Trophoblast cell (in vitro differentiated cells and primary cell): ENCODE data around the gene ONECUT1.

Experiments
- DNase-seq, 2 donors: peaks; one replicate each; pipeline ENCODE4 v3.0.0-alpha.2; 2016
- H2AFZ ChIP-seq: 2 replicates; pipeline ENCODE4 v1.6.1; 2013; ENCODE audit warnings: low read length, moderate library complexity, mild to moderate bottlenecking; ENCODE audit not compliant: insufficient read depth, poor library complexity
- H2AK5ac ChIP-seq: 2 replicates; pipeline ENCODE4 v1.6.1; 2013; ENCODE audit warnings: mild to moderate bottlenecking, low read length
- H2BK120ac ChIP-seq: 2 replicates; pipeline ENCODE4 v1.6.1; 2013; ENCODE audit warnings: low read length, mild to moderate bottlenecking, moderate library complexity; ENCODE audit not compliant: insufficient read depth, poor library complexity
- H2BK12ac ChIP-seq: 2 replicates; pipeline ENCODE4 v1.6.1; 2013; ENCODE audit warnings: mild to moderate bottlenecking, low read length, moderate library complexity
- H2BK5ac ChIP-seq: 2 replicates; pipeline ENCODE4 v1.6.1; 2013; ENCODE audit warnings: low read length, low read depth, moderate library complexity, mild to moderate bottlenecking; ENCODE audit not compliant: poor library complexity
- H3K14ac ChIP-seq: 2 replicates; pipeline ENCODE4 v1.6.1; 2013; ENCODE audit warnings: mild to moderate bottlenecking, low read length
- H3K18ac ChIP-seq: 2 replicates; pipeline ENCODE4 v1.6.1; 2013; ENCODE audit warnings: mild to moderate bottlenecking, low read length
- H3K23ac ChIP-seq: 2 replicates; pipeline ENCODE4 v1.6.1; 2013; ENCODE audit warnings: low read length
- H3K27ac ChIP-seq: 2 replicates; pipeline ENCODE4 v1.5.1; 2013; ENCODE audit warnings: low read depth, mild to moderate bottlenecking, inconsistent platforms, low read length, moderate library complexity
- H3K27me3 ChIP-seq: 2 replicates; pipeline ENCODE4 v1.6.1; 2013; ENCODE audit warnings: inconsistent platforms, mild to moderate bottlenecking, low read length, moderate library complexity; ENCODE audit not compliant: insufficient read depth
- H3K36me3 ChIP-seq, 2 experiments: 1 replicate in 1 of 2; 2 replicates in 1 of 2; pipeline ENCODE4 v1.6.1; 2013; ENCODE audit warnings: low read length in 2 of 2, mild to moderate bottlenecking in 2 of 2, moderate library complexity in 1 of 2; ENCODE audit not compliant: insufficient read depth in 2 of 2, control insufficient read depth in 1 of 2
- H3K4ac ChIP-seq: 2 replicates; pipeline ENCODE4 v1.6.1; 2013; ENCODE audit warnings: low read depth, mild to moderate bottlenecking, low read length, moderate library complexity
- H3K4me1 ChIP-seq, 2 experiments: 1 replicate in 1 of 2; 2 replicates in 1 of 2; pipeline ENCODE4 v1.6.1; 2013; ENCODE audit warnings: low read length in 2 of 2, mild to moderate bottlenecking in 2 of 2, moderate library complexity in 1 of 2; ENCODE audit not compliant: insufficient read depth in 2 of 2, control insufficient read depth in 1 of 2
- H3K4me2 ChIP-seq: 2 replicates; pipeline ENCODE4 v1.6.1; 2013; ENCODE audit warnings: inconsistent platforms, mild to moderate bottlenecking, low read length, moderate library complexity
- H3K4me3 ChIP-seq: 2 replicates; pipeline ENCODE4 v1.5.1; 2013; ENCODE audit warnings: mild to moderate bottlenecking, low read depth, low read length, inconsistent platforms
- H3K79me1 ChIP-seq: one replicate; pipeline ENCODE4 v1.6.1; 2013; ENCODE audit warnings: low read length
- H3K79me2 ChIP-seq: 2 replicates; pipeline ENCODE4 v1.6.1; 2013; ENCODE audit warnings: low read length, mild to moderate bottlenecking; ENCODE audit not compliant: control insufficient read depth, insufficient read depth, poor library complexity
- H3K9ac ChIP-seq: 2 replicates; pipeline ENCODE4 v1.6.1; 2013; ENCODE audit warnings: mild to moderate bottlenecking, low read length
- H3K9me3 ChIP-seq: 2 replicates; pipeline ENCODE4 v1.6.1; 2013; ENCODE audit warnings: low read depth, mild to moderate bottlenecking, control low read depth, inconsistent platforms, low read length; ENCODE audit not compliant: insufficient read depth
- H4K12ac ChIP-seq: 2 replicates; pipeline ENCODE4 v1.6.1; 2013; ENCODE audit warnings: low read depth, mild to moderate bottlenecking, low read length, moderate library complexity
- H4K8ac ChIP-seq: 2 replicates; pipeline ENCODE4 v1.6.1; 2013; ENCODE audit warnings: low read depth, mild to moderate bottlenecking, low read length, moderate library complexity
- H4K91ac ChIP-seq: one replicate; pipeline ENCODE4 v1.6.1; 2013; ENCODE audit warnings: low read depth, mild to moderate bottlenecking, low read length, moderate library complexity
- WGBS: extraction: QIAGEN DNeasy Blood & Tissue Kit; methylation state at CpG from one replicate; pipeline ENCODE4 v1.1.7; 2013; ENCODE audit warnings: missing lambda C conversion rate; ENCODE audit not compliant: insufficient read length, insufficient coverage; ENCODE audit errors: extremely low coverage; 5-methylcytosine and 5-hydroxymethylcytosine counted together

ONECUT1 gene

GRCh38 chr15:52764731-52765130, 25.4 kb downstream of the ONECUT1 start:
- H3K27ac ChIP-seq: no peak overlapping the region
- WGBS: no CpG with 5 or more reads among the region's 5 CpGs

GRCh38 chr15:52762621-52763020, 27.5 kb downstream of the ONECUT1 start:
- Histone ChIP-seq H4K91ac (no peak overlapping the region), H4K8ac (no peak overlapping the region), H2BK5ac (no peak overlapping the region), H3K36me3 (no peaks in the 10 kb centered on the region), H3K4ac (no peak overlapping the region), H2AK5ac (no peak overlapping the region), H4K12ac (no peak overlapping the region), H3K4me3 (no peak overlapping the region), H3K4me2 (no peak overlapping the region), H3K14ac (no peak overlapping the region), H3K9me3 (no peaks in the 10 kb centered on the region), H3K9ac (no peak overlapping the region), H3K79me2 (no peaks in the 10 kb centered on the region), H3K4me1 (no peaks in the 10 kb centered on the region), H2BK120ac (no peak overlapping the region), H3K27ac (no peak overlapping the region), H3K79me1 (no peaks in the 10 kb centered on the region), H2AFZ (no peak overlapping the region), H3K27me3 (no peaks in the 10 kb centered on the region), H2BK12ac (no peak overlapping the region), H3K23ac (no peak overlapping the region), H3K18ac (no peak overlapping the region)
- DNase-seq: no peak
- WGBS: no CpG with 5 or more reads among the region's 5 CpGs

More at GRCh38 chr15:52764731-52765130, 25.4 kb downstream of the ONECUT1 start:
- Histone ChIP-seq H3K79me1 (no peaks in the 10 kb centered on the region), H3K9me3 (no peaks in the 10 kb centered on the region), H2AFZ (no peak overlapping the region), H3K4ac (no peak overlapping the region), H2BK12ac (no peak overlapping the region), H3K4me3 (no peak overlapping the region), H4K8ac (no peak overlapping the region), H3K4me1 (no peaks in the 10 kb centered on the region), H3K9ac (no peak overlapping the region), H4K12ac (no peak overlapping the region), H4K91ac (no peak overlapping the region), H3K27me3 (no peaks in the 10 kb centered on the region), H2BK120ac (no peak overlapping the region), H3K23ac (no peak overlapping the region), H3K36me3 (no peaks in the 10 kb centered on the region), H3K14ac (no peak overlapping the region), H3K4me2 (no peak overlapping the region), H2BK5ac (no peak overlapping the region), H2AK5ac (no peak overlapping the region), H3K18ac (no peak overlapping the region), H3K79me2 (no peaks in the 10 kb centered on the region)
- no peak for DNase-seq

- no peak overlapping the region for H3K4me2 ChIP-seq
- no peaks in the 10 kb centered on the region for H3K27me3 ChIP-seq
- no peak overlapping the region for H3K23ac ChIP-seq
- no peaks in the 10 kb centered on the region for H3K9me3 ChIP-seq
- no peaks in the 10 kb centered on the region for H3K79me1 ChIP-seq
- no peak overlapping the region for H4K8ac ChIP-seq
- WGBS: no CpG with 5 or more reads among the region's 1 CpG
- no peak overlapping the region for H4K12ac ChIP-seq
- H3K4me1 ChIP-seq: no peaks in the 10 kb centered on the region
- H3K9ac ChIP-seq: no peak overlapping the region
- H3K4me3 ChIP-seq: no peak overlapping the region
- H2BK5ac ChIP-seq: no peak overlapping the region
- no peak overlapping the region for H2BK120ac ChIP-seq
- H3K27ac ChIP-seq: no peak overlapping the region
- no peak overlapping the region for H3K14ac ChIP-seq
- H3K18ac ChIP-seq: no peak overlapping the region
- DNase-seq: no peak
- H3K4ac ChIP-seq: no peak overlapping the region
- H2AK5ac ChIP-seq: no peak overlapping the region
- H3K36me3 ChIP-seq: no peaks in the 10 kb centered on the region
- H3K79me2 ChIP-seq: no peaks in the 10 kb centered on the region
- no peak overlapping the region for H4K91ac ChIP-seq
- no peak overlapping the region for H2AFZ ChIP-seq
- no peak overlapping the region for H2BK12ac ChIP-seq
Observed at GRCh38 chr15:52760562-52760961, 29.6 kb downstream of the ONECUT1 start.

DNA sequence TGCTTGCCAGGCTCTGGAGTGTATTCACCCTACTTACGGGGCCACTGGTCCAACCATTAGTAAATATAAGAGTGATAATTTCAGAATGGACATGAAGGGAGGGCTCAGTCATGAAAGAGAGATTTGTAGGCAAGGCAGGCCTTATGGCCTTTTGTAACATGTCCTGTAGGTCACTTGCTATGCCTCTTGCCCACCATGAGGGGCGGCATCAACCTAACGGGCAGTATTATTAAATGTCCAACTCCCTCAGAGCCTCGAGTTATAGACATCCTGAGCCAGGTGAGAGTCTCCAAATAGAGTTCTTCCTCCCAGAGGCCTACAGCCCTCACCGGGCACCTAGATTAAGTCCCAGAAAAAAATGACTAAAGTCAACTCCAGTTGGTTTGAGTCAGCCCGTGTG, 30.2 kb downstream of the ONECUT1 start:
- WGBS: no CpG with 5 or more reads among the region's 6 CpGs
- H2BK12ac ChIP-seq: no peak overlapping the region
- DNase-seq: no peak

More for the DNA sequence above, 30.2 kb downstream of the ONECUT1 start:
- Histone ChIP-seq H2BK5ac (no peak overlapping the region), H3K27ac (no peak overlapping the region), H4K91ac (no peak overlapping the region), H3K27me3 (no peaks in the 10 kb centered on the region), H4K12ac (no peak overlapping the region), H2AK5ac (no peak overlapping the region), H3K4me1 (no peaks in the 10 kb centered on the region), H3K36me3 (no peaks in the 10 kb centered on the region), H3K18ac (no peak overlapping the region), H3K4ac (no peak overlapping the region), H3K79me2 (no peaks in the 10 kb centered on the region), H3K79me1 (no peaks in the 10 kb centered on the region), H3K4me3 (no peak overlapping the region), H2AFZ (no peak overlapping the region), H3K4me2 (no peak overlapping the region), H3K9ac (no peak overlapping the region), H2BK120ac (no peak overlapping the region), H4K8ac (no peak overlapping the region), H3K23ac (no peak overlapping the region), H3K9me3 (no peaks in the 10 kb centered on the region), H3K14ac (no peak overlapping the region)
